Adipose tissue (tissue), 3 donors: ENCODE measurements around the gene ITPR1. TPM values are rescaled to one million over a fixed set of nuclear protein-coding genes. Genes with fewer than 3 reads are reported as not detected.
"Not testable (repeated sequence)": the region's sequence is repeated elsewhere in the genome, so short reads cannot be mapped to it uniquely, and the experiment has no call there.

ENCODE experiments used
- H3K27ac ChIP-seq: one replicate; pipeline ENCODE4 v1.5.1; 2013; ENCODE audit warnings: low read depth, low read length
- WGBS, 3 donors: extraction: QIAGEN DNeasy Blood & Tissue Kit; methylation state at CpG; one replicate each; pipeline ENCODE4 v1.1.7; 2013; 5-methylcytosine and 5-hydroxymethylcytosine counted together
- polyA plus RNA-seq, 3 donors: library from polyadenylated mRNA; stranded (reverse); fragments of 200-250 nt; gene quantifications; one replicate each; pipeline ENCODE4 v1.2.3, GENCODE V29; 2013
- donor health status: healthy with polysubstance abuse.
- donor health status: Bipolar disorder and iron deficiency.
- donor health status: healthy.

The ITPR1 gene
- polyA plus RNA-seq, 3 donors: 3.5 to 14.2 (median 9.7) TPM

DNA sequence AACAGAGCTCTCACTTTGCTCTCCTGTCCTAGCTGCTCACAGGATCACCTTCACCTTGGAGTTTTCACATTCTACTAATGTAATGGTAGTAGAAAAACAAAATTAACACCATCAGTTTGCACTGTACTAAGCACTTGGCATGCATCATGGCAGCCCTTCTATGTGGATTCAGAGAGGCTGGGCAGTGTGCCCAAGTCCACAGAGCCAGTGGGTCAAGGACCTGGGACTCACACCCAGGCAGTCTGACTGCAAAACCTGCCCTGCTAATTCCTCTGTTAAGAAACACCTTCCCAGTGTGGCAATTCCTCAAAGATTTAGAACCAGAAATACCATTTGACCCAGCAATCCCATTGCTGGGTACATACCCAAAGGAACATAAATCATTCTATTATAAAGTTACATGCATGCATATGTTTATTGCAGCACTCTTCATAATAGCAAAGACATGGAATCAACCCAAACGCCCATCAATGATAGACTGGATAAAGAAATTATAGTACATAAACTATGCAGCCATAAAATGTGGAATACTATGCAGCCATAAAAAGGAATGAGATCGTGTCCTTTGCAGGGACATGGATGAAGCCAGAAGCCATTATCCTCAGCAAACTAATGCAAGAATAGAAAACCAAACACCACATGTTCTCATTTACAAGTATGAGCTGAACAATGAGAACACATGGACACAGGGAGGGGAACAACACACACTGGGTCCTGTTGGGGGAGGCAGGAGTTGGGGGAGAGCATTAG is 269.5 kb downstream of the ITPR1 start:
- H3K27ac ChIP-seq: not testable (repeated sequence)
- whole genome bisulfite sequencing, 3 donors: 73 to 99% (median 96%) methylated on average over 2 of the region's 2 CpGs

- 94 to 98% (median 97%) methylated on average over 21 of the region's 21 CpGs for WGBS, 3 donors
- H3K27ac ChIP-seq: no peak overlapping the region
Observed at GRCh38 chr3:4763604-4764247, 270.6 kb downstream of the ITPR1 start.

GRCh38 chr3:4765212-4765611 is 272.1 kb downstream of the ITPR1 start:
- H3K27ac ChIP-seq: no peak overlapping the region
- 92 to 99% (median 92%) methylated on average over 3 of the region's 3 CpGs for WGBS, 3 donors

- WGBS, 3 donors: 95 to 98% (median 97%) methylated on average over 4 of the region's 4 CpGs
- no peak overlapping the region for H3K27ac ChIP-seq
Observed at GRCh38 chr3:4766263-4766662, 273.1 kb downstream of the ITPR1 start.

DNA sequence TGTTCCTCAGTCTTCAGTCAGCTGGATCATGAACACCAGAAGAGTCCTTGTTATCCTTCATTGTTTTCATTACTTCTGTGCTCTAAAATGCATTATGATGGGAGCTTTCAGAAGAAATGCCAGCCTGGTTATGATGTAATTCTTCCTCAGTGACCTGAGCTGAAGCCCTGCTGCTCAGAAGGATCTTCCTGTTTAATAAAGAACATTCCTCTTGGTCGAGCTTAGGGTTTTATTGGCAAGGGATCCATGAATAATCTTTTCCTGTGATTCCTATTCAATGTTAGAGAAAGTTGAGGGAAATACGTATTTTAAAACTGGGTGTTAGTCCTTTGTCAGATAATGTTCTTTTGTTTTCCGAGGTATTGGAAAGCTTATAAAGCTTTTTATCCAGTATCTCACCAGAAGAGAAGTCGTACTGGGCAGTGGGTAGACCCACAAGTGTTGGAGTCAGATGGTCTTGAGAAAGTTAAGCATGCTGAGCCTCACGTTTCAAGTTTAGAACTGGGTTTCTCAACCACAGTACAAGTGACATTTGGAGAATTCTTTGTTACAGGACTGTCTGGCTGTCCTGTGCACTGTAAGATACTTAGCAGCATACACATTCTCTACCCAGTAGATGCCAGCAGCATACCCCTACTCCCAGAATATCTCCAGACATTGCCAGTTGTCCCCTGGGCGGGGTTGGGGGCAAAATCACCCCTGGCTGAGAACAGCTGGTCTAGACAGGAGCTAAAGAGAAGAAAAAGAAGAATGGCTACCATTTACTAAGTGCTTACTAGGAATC is 273.8 kb downstream of the ITPR1 start:
- 80 to 84% (median 82%) methylated on average over 6 of the region's 6 CpGs for WGBS, 3 donors
- no peak overlapping the region for H3K27ac ChIP-seq

- no peak overlapping the region for H3K27ac ChIP-seq
- 84 to 96% (median 90%) methylated on average over 5 of the region's 5 CpGs for WGBS, 3 donors
Observed at GRCh38 chr3:4768021-4768420, 274.9 kb downstream of the ITPR1 start.

- no peak overlapping the region for H3K27ac ChIP-seq
- 89 to 95% (median 93%) methylated on average over 12 of the region's 12 CpGs for WGBS, 3 donors
Observed at GRCh38 chr3:4768521-4768920, 275.4 kb downstream of the ITPR1 start.

DNA sequence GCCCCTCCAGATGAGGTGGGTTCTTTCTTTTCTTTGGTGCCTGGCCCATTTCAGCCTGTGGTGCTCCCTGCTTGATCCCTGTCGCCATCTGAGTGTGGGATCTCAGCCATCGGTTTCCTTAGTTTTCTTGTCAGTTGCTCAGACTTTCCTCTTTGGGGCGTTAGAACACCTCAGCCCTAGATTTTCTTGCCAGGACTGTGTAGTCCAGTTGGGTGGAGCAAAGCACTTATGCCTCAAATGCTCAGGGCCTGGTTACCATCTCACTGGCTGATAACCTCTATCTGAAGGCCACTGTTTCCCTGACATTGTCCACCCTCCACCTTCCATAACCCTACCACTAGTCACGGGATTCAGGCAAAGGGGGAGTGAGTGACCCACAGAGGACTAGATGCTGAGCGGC is 277.4 kb downstream of the ITPR1 start:
- H3K27ac ChIP-seq: no peak overlapping the region

GRCh38 chr3:4771243-4771642 is 278.1 kb downstream of the ITPR1 start:
- 62 to 78% (median 66%) methylated on average over 5 of the region's 5 CpGs for WGBS, 3 donors
- H3K27ac ChIP-seq: no peak overlapping the region

More for the DNA sequence above, 277.4 kb downstream of the ITPR1 start:
- WGBS, 3 donors: 84 to 92% (median 90%) methylated on average over 5 of the region's 5 CpGs

- WGBS, 3 donors: 9 to 22% (median 10%) methylated on average over 4 of the region's 4 CpGs
- peak overlapping the region; percentile 69 for H3K27ac ChIP-seq
Observed at GRCh38 chr3:4772171-4772804, 279.1 kb downstream of the ITPR1 start.

DNA sequence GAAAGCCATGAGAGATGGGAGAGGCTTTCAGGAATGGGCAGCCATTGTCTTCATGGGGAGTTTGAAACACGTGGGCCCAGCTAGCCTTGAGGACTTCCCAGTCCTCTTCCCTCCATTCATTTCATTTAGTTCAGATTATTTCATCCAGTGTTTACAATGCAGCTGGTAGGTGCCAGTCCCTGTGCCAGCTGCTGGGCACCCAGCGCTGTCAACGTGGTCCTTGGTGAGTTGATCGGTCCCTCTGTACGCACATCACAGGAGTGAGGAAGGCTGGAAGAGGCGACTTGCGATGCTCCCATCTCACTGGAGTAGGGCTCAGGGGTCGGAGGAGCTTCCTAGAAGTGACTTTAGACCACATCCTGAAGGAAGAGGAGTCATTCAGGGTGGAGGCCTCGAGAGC is 279.7 kb downstream of the ITPR1 start:
- WGBS, 3 donors: 62 to 84% (median 84%) methylated on average over 9 of the region's 9 CpGs
- peak overlapping the region; percentile 69 for H3K27ac ChIP-seq

GRCh38 chr3:4773583-4773982 is 280.4 kb downstream of the ITPR1 start:
- H3K27ac ChIP-seq: no peak overlapping the region
- 61 to 86% (median 84%) methylated on average over 2 of the region's 2 CpGs for WGBS, 3 donors

DNA sequence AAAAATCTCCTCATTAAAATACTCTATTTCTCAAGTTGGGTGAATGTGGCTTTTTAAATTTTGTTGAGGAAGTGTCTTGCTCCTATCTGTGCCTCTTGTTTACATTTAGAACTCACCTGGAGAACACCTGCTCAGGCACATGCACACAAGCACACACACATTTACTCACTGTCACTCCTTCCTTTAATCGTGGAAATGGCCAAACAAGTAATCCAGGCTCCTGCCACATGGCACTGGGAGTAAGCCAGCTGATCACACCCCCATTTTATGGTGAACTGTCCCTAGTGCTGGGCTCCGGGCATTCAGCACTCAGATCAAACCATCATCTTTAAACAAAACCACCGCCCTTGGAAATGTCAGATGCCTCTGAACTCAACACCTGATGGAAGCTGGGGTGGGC is 281.4 kb downstream of the ITPR1 start:
- WGBS, 3 donors: 50 to 98% (median 88%) methylated on average over 3 of the region's 3 CpGs
- no peak overlapping the region for H3K27ac ChIP-seq

GRCh38 chr3:4776399-4776979 is 283.3 kb downstream of the ITPR1 start:
- WGBS, 3 donors: 84 to 91% (median 85%) methylated on average over 4 of the region's 4 CpGs
- H3K27ac ChIP-seq: no peak overlapping the region

- 13 to 56% (median 45%) methylated on average over 5 of the region's 5 CpGs for WGBS, 3 donors
Observed at GRCh38 chr3:4776980-4777581, 283.9 kb downstream of the ITPR1 start.

DNA sequence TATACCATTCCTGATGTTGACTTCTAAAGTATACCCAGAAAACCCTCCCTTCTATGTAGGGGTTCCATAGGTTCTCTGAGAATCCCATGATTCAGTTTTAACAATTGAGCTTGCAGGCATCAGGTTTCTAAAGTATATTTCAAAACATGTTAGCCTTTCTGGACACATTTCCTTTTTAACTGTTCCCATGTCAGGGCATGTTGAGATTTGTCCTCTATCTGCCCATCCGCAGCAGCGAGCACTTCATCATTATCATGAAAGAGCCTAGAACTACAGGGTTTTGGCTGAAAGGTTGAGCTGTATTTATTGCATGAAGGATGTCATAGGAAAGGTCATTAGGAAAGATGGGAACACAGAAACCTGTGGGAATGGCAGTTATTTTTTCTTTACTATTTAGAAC is 285.0 kb downstream of the ITPR1 start:
- no peak overlapping the region for H3K27ac ChIP-seq
- 94 to 98% (median 98%) methylated on average over 2 of the region's 2 CpGs for WGBS, 3 donors

More at GRCh38 chr3:4776980-4777581, 283.9 kb downstream of the ITPR1 start:
- H3K27ac ChIP-seq: no peak overlapping the region

- H3K27ac ChIP-seq: no peak overlapping the region
- 95 to 100% (median 95%) methylated on average over 1 of the region's 1 CpG for WGBS, 3 donors
Observed at GRCh38 chr3:4778740-4779139, 285.6 kb downstream of the ITPR1 start.

- no peak overlapping the region for H3K27ac ChIP-seq
- 67 to 72% (median 68%) methylated on average over 5 of the region's 5 CpGs for WGBS, 3 donors
Observed at GRCh38 chr3:4780545-4780957, 287.4 kb downstream of the ITPR1 start.
